ENCODE measurements around the gene KCNG2.
"Not testable (repeated sequence)": the region's sequence is repeated elsewhere in the genome, so short reads cannot be mapped to it uniquely, and the experiment has no call there.

Gene KCNG2, protein sequence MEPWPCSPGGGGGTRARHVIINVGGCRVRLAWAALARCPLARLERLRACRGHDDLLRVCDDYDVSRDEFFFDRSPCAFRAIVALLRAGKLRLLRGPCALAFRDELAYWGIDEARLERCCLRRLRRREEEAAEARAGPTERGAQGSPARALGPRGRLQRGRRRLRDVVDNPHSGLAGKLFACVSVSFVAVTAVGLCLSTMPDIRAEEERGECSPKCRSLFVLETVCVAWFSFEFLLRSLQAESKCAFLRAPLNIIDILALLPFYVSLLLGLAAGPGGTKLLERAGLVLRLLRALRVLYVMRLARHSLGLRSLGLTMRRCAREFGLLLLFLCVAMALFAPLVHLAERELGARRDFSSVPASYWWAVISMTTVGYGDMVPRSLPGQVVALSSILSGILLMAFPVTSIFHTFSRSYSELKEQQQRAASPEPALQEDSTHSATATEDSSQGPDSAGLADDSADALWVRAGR

DNA sequence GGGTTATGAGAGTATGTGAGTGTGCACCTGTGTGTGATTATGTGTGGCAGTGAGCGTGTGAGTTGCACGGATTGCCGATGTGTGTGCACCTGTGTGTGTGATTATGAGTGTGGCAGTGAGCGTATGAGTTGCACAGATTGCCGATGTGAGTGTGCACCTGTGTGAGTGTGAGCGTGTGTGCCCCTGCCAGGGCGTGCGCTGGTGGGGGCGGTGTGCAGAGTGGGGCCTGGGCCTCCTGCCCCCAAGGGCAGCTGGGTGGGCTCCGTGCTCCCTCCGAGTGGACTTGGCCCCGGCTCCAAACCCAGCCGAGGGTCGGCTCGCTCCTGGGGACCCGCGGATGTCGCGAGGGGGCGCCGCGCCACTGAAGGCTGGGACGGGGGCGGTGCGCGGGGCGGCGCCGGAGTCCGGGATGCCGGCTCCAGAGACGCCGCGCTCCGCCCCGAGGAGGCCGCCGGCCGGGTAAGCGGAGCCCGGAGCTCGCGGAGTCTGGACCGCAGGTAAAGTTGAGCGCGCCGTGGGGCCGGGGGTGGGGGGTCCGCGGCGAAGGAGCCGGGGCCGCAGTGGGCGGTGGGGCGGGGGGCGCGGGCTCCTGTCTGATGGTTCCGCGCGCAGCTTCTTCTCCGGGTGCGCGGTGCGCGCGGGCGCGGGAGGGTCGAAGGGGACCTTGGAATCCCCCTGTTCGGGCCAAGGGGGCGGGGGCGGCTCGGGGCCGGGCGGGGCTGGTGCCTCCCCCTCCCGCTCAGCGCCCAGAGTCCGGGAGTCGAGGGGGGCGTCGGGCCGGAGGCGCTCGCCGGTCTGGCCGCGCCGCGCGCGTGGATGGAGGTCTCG lies at the start of gene KCNG2:
KCNG2 (plus strand) TSS at position 421 of the 828 bp plus-strand sequence. CDS start 65,730 bp downstream, outside the sequence.
- peak; percentile 94 for DNase-seq (ENCODE audit: low spot score)

DNA sequence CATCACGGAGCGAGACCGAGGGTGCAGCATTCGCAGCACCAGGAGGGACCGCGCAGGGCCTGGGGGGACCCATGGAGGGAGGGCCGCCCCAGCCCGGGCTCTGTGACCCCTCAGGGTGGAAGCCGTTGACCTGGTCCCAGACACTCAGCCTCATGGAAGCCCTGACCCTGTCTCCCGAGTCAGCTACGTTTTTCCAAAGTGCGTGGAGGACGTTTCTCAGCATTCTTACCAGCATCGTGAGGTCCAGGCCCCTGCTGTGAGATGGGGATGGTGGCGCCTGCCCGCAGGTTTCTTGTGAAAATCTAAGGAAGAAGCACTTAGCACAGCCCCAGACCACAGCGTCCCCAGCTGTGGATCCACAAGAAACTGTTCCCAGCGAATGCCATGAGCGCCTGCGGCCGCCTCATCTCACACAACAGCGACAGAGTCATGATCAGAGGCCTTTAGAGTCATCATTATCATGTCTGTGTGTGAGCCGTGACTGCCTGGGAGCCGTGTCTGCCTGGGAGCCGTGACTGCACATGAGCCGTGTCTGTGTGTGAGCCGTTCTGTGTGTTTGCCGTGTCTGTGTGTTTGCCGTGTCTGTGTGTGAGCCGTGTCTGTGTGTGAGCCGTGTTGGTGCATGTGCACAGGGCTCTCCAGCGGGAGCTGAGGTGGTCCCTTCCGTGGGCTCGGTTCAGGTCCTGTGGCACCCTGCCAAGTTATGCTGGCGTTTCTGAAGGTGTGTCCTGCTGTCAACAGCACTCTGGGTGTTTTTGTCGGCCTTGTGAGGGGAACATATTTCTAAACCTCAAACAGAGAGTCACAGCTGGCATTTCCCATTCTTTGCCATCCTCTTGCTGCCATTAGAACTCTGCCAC lies 49.2 kb upstream of the KCNG2 start:
- DNase-seq (ENCODE audit: low spot score): no peak

DNA sequence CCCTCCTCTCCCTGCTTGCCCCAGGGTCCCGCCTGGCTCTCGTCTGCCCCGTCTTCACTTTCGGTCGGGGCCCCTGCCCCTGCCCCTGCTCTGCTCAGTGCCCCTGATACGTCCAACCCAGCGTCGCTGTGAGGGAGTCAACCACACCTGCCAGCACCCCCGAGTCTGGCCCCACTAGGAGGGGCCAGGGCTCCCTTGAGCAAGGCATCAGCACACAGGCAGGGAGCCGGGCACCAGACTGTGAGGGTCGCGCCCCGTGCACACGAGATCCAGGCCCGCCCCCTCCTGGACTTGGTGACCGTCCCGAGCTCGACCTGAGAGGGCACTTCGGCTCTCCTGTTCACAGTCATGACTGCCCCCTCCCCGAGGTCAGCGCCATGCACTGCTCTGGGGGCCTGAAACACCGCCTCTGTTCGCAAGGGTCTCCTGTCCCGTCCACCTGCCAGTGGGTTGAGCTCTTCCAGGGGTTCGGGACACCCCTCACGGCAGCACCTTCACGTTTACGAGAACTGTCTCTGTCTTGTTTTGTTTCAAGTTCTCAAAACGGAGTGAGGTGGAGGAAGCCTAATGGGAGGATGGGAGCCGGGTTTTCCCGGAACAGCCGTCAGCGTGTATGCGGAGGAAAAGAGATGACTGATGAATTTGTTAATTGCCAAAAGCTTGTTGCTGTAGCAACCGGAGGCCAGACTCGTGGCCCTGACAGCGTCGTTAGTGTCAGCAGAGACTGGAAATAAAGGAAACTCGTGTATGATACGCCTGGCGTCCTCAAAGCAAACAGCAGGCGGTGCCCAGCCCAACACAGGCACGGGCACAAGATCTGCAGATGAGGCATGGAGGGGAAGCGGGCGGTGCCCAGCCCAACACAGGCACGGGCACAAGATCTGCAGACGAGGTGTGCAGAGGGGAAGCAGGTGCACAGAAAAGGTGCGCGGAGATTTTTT lies 48.2 kb upstream of the KCNG2 start:
- no peak for DNase-seq (ENCODE audit: low spot score)

DNA sequence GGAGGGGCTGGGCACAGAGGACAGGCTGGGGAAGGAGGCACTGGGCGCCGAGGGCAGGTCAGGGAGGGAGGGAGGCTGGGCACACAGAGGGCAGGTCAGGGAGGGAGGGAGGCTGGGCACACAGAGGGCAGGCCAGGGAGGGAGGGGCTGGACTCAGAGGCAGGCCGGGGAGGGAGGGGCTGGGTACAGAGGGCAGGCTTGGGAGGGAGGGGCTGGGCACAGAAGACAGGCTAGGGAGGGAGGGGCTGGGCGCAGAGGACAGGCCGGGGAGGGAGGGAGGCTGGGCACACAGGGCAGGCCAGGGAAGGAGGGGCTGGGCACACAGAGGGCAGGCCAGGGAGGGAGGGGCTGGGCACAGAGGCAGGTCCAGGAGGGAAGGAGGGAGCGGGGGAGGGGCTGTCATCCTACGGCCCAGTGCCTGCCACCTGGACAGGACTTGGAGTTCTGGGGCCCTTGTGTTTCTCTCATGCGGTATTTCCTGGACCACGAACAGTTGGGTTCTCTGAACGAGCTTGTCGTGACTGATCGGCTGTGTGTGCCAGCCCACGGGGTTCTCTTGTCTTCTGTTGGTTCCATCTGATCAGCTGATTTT lies 46.7 kb upstream of the KCNG2 start:
- DNase-seq (ENCODE audit: low spot score): no peak

DNA sequence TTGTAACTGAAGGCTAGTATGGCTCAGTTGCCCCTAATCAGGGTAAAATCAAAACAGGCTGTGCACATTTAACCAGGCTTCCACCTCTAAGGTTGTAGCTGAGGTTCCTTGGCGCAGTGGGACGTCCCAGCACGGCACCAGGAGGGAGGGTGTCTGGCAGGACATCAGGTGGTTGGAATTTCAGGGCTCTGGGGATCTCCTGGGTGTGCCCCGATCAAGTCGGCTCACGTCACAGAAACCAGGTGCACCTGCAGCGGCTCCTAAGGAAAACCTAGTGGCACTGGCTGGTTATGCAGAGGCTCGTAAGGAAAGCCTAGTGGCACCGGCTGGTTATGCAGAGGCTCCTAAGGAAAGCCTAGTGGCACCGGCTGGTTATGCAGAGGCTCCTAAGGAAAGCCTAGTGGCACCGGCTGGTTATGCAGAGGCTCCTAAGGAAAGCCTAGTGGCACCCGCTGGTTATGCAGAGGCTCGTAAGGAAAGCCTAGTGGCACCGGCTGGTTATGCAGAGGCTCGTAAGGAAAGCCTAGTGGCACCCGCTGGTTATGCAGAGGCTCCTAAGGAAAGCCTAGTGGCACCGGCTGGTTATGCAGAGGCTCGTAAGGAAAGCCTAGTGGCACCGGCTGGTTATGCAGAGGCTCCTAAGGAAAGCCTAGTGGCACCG lies 45.7 kb upstream of the KCNG2 start:
- not testable (repeated sequence) for DNase-seq (ENCODE audit: low spot score)

DNA sequence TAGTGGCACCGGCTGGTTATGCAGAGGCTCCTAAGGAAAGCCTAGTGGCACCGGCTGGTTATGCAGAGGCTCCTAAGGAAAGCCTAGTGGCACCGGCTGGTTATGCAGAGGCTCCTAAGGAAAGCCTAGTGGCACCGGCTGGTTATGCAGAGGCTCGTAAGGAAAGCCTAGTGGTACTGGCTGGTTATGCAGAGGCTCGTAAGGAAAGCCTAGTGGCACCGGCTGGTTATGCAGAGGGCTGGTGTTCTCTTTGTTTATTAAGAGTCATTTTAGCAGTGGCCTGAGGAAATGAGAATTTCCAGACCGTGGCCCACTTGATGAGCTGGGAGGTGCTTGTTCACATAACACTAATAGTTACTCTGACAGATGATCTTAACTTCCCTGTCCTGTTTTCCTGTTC lies 44.8 kb upstream of the KCNG2 start:
- DNase-seq (ENCODE audit: low spot score): not testable (repeated sequence)

DNA sequence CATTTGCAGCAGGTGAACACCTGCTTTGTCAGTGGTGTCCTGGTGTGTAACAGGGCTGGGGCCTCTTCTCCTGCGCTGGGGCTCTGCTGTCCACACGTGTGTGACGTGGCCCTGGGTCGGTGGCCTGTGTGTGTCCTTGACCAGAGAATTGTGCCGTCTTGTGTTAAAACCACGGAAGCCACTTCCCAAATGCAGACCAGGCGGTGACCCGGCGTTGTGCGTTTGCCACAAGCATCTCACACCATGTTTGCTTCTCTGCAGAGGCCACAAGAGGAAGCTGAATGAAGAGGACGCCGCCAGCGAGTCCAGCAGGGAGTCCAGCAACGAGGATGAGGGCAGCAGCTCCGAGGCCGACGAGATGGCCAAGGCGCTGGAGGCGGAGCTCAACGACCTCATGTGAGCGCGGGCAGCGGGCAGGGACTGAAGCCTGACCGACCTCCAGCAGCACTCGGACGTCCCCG lies 44.3 kb upstream of the KCNG2 start:
- no peak for DNase-seq (ENCODE audit: low spot score)

DNA sequence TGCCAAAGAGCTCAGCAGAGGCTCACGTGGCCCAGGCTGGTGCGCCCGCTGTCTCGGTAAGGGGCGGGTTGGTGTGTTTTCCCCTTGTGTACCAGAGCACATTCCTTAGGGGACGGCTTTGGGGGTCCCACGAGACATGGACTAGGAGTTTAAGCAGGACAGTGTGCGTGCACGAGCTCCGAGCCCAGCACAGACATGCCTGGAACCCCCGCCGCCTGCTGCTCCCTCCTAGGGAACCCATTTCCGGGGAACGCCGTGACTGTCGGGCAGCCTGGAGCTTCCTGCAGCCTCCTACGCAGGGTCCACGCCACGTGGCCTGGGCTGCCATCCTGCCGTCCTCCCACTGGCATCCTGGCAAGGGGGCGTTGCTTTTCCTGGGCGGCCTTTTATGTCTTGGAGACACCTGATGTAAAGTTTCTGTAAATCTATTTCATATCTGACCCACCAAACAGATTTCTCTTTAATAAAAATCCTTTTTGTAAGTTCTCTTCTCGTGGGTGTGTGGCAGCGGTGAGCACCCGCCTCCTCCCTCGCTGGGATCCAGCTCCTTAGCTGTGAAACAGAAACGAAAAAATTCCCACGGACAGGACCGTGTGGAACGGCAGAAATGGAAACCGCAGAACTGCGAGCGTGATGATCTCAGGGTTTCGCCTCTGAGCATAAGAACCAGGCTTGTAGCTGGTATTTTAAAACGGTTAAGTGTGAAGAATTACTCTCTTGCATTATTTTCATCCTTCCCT lies 43.5 kb upstream of the KCNG2 start:
- DNase-seq (ENCODE audit: low spot score): no peak

DNA sequence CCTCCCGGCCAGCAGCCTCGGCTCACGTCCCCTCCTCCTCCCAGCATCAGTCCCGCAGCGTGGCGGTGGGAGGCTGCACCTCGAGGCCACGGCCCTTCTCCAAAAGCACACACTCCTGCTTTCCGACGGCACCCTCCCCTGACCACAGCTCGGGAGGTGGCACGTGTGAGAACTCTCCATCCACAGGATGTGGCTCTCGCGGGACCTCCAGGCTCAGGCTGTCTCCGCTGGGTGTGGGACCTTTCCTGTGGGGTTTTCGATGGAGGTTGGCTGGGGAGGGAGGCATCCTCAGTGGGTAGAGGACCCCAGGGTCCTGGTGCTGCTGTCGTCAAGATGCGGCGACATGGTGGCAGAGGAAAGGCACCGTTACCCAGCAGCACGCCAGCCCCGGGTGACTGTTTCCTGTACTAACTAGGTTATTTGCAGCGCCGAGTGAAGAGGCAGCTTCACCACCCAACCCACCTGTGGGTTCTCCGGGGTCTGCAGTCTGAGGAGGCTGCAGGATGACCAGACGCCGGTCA lies 42.8 kb upstream of the KCNG2 start:
- no peak for DNase-seq (ENCODE audit: low spot score)

DNA sequence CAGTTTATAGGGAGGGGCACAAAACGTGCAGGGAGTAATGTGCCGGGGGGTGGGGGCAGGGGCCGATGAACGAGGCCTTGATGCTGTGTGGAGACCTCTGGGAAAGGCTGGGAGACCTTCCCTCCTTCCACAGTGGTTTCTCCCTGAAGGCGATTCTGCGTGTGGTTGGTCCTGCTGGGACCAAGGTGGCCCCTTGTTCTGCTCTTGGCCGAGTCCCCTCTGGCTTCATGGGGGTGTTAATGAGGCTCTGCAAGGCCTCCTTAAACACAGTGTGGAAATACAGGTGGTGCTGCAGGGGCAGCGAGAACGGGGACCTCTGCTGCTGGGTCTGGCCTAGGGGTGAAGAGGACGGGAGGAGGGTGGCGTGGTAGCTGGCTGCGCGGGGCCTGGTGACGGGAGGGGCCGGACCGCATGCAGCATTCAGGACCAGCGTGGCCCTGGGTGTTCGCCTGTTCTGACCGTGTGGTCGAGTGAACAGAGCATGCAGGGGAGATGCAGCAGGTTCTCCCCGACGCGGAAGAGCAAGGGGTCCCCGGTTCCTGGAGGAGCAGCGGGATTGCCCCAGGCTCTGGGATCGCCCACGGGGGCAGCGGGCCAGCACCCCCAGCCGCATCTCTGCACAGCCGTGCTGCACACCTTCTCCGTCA lies 42.1 kb upstream of the KCNG2 start:
- DNase-seq (ENCODE audit: low spot score): no peak

DNA sequence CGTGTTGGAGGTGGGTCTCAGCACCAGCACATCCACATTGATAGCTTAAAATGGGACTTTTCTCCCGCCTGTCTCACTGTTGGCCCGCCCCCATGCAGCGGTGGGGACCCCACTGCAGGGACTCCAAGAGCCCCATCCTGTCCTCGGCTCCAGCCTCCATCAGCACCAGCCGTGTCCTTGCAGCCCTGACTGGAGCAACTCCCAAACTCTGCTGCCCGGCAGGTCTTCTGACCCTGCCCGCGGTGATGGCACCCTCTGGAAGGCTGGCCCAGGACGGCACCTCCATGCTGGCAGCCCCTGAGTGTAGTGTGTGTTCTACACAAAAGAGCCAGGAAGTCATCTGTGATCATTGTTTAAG lies 41.6 kb upstream of the KCNG2 start:
- no peak for DNase-seq (ENCODE audit: low spot score)

DNA sequence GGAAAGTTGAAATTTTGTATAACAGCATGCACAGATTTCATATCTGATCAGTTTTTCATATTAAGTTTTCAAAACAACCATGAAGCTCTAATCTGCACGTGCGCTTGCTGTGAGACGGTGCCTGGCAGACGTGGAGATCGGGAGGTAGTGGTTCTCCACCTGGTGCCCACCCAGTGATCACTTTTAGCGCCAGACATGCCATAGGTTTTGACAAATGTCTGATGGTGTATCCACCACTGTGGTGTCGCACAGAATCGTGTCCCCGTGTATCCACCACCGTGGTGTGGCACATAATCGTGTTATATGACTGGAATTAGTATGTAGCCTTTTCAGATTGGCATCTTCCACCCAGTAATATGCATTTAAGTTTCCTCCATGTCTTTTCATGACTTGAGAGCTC lies 40.9 kb upstream of the KCNG2 start:
- no peak for DNase-seq (ENCODE audit: low spot score)

DNA sequence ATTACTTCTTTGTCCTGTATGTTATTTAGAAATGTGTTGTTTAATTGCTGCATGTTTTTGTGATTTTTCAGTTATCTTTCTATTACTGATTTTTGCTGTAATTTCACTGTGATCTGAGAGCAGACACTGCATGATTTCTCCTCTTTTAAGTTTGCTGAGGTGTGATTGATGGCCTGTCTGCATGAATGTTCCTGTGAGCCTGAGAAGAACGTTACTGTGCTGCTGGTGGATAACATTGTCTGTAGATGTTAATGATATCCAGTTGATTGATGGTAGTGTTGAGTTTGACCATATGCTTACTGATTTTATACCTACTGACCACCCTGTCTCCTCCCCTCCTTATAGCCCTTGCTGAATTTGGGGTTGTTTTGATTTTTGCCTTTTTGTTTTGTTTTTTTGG lies 37.4 kb upstream of the KCNG2 start:
- no peak for DNase-seq (ENCODE audit: low spot score)

DNA sequence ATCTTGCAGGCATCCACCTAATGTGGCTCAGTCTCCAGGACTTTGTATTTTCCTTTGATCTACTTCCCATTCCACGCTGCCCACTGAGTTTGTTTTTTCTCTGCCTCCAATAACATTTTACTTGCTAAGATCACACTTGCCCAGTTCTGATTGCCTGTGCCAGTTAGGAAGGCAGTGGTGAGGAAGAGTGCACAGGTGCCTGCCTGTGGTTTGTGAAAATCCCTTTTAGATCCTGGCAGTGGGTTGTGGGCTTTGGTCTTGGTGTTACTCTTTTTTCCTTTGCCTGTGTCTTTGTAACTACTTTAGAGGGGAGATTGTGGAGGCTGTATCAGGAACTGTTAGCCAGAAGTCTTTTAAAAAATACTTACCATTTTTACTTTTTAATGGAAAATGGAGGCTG lies 36.9 kb upstream of the KCNG2 start:
- no peak for DNase-seq (ENCODE audit: low spot score)

DNA sequence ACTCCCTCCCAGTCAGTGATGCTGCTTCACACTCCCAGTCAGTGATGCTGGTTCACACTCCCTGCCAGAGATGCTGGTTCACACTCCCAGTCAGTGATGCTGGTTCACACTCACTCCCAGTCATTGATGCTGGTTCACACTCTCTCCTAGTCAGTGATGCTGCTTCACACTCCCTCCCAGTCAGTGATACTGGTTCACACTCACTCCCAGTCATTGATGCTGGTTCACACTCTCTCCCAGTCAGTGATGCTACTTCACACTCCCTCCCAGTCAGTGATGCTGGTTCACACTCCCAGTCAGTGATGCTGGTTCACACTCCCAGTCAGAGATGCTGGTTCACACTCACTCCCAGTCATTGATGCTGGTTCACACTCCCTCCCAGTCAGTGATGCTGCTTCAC lies 34.3 kb upstream of the KCNG2 start:
- no peak for DNase-seq (ENCODE audit: low spot score)

DNA sequence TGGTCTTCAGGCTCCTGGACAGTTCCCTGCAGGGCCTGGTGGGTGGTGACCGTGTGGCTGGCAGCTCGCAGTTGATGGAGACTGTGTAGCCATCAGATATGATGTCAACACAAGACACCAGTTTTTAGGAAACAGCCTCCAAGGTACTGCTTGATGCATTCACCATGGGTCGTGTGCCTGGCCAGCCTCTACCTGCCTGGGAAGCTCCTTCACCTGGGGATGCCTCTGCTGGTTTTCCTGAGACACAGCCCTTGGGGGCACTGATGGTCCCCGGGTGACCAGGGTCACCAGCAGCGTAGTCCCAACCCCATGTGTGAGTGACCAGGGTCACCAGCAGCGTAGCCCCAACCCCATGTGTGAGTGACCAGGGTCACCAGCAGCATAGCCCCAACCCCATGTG lies 33.6 kb upstream of the KCNG2 start:
- no peak for DNase-seq (ENCODE audit: low spot score)

DNA sequence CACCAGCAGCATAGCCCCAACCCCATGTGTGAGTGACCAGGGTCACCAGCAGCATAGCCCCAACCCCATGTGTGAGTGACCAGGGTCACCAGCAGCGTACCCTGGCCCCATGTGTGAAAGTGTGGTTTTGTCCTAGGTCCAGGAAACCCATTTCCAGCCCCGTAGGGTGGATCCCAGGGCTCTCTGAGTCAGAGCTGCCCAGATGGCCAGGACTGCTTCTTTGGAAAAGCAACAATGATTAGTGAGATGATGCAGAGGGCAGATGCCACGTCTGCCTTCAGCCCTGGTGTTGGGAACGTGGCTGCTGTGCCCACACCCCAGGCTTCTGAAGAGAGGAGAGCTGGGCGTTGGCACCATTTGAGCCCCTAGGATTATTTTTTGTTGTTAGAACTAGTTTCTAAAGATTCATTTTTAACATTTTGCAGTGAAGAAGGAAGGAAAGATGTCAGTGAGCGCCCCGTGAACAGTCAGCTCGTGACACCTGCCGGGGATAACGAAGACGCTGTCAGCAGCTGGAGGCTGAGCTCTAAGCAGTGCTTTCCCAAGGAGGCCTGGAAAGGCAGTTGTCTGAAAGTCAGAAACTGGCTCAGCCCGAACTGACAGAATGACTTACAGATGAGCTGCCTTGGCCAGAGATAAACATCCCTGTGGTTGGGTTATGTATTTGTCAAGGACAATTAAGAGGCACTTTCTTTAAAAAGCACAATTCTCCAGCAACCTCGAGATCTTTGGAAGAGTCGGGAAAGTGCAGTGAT lies 32.1 kb upstream of the KCNG2 start:
- no peak for DNase-seq (ENCODE audit: low spot score)

DNA sequence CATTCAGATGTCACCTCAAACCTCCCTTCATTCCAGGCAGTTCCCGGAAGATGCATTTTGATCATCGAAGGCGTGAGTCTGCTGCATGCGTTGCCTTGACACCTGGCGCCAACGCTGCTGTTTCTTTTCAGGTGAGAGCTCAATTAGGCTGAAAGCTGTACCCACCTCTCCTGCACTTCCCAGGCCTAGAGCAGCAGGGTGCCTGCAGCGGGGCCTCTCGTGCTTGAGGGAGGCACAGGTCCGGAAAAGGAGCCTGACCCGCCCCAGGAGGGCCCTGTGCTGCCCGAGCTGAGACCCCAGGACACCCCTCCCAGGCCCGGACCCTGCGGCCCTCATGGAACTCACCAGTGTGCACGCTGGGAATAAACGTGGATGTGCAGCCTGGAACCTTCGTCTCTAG lies 31.4 kb upstream of the KCNG2 start:
- no peak for DNase-seq (ENCODE audit: low spot score)
